Progenitor cell of endocrine pancreas (in vitro differentiated cells): ENCODE data around the gene ETHE1. TPM values are rescaled to one million over a fixed set of nuclear protein-coding genes. Genes with fewer than 3 reads are reported as not detected.

Experiments
- DNase-seq: peaks from one replicate; pipeline ENCODE4 v3.0.0; 2021; ENCODE audit warnings: low spot score; ENCODE audit not compliant: unreplicated experiment
- H3K27ac Mint-ChIP-seq: 2 replicates; pipeline ENCODE4 v1.8.0; 2021; ENCODE audit warnings: mild to moderate bottlenecking, moderate library complexity, mixed read lengths
- H3K27me3 Mint-ChIP-seq: 2 replicates; pipeline ENCODE4 v1.8.0; 2021; ENCODE audit warnings: mixed read lengths
- H3K36me3 Mint-ChIP-seq: 2 replicates; pipeline ENCODE4 v1.8.0; 2022; ENCODE audit warnings: mixed read lengths; ENCODE audit not compliant: insufficient read depth
- H3K4me1 Mint-ChIP-seq: 2 replicates; pipeline ENCODE4 v1.8.0; 2021; ENCODE audit warnings: low read depth, mixed read lengths
- H3K4me3 Mint-ChIP-seq: 2 replicates; pipeline ENCODE4 v1.8.0; 2021; ENCODE audit warnings: low read depth, mild to moderate bottlenecking, moderate library complexity, mixed read lengths
- H3K9me3 Mint-ChIP-seq: 2 replicates; pipeline ENCODE4 v1.8.0; 2021; ENCODE audit warnings: low read depth, mixed read lengths
- total RNA-seq: library from RNA; stranded (reverse); gene quantifications from 2 replicates; pipeline ENCODE4 v1.2.1, GENCODE V29; 2021
- TF ChIP-seq, protein P1 (sequence below): fragments of 200-600 bp; sonication (generic); IDR thresholded peaks from one replicate; pipeline ENCODE4 v1.5.0; 2021; ENCODE audit warnings: antibody characterized with exemption, mild to moderate bottlenecking; ENCODE audit not compliant: unreplicated experiment

Gene ETHE1
- total RNA-seq, 1 donor from 2014 or later, result 28.0 TPM

DNA sequence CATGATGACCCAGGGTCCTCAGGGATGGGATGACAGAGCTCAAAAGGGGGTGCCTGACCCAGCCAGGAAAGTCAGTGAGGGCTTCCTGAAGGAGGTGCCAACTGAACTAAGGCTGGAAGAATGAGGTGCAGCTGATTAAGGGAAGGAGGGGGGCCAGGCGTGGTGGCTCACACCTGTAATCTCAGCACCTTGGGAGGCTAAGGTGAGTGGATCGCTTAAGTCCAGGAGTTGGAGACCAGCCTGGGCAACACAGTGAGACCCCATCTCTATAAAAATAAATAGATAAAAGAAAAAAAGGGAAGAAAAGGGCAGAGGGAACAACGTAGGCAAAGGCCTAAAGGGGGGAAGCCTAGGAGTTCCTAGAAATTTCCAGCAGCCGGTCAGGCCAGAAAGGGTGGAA lies 52.5 kb downstream of the ETHE1 start:
- Mint-ChIP-seq H3K36me3 (peaks cover 5% of the 10 kb centered on the region), H3K9me3 (no peaks in the 10 kb centered on the region), H3K27me3 (peaks cover 6% of the 10 kb centered on the region), H3K4me1 (peaks cover 3% of the 10 kb centered on the region), H3K27ac (peak overlapping the region; percentile 76), H3K4me3 (peak overlapping the region; percentile 70)
- TF ChIP-seq, protein P1, sequence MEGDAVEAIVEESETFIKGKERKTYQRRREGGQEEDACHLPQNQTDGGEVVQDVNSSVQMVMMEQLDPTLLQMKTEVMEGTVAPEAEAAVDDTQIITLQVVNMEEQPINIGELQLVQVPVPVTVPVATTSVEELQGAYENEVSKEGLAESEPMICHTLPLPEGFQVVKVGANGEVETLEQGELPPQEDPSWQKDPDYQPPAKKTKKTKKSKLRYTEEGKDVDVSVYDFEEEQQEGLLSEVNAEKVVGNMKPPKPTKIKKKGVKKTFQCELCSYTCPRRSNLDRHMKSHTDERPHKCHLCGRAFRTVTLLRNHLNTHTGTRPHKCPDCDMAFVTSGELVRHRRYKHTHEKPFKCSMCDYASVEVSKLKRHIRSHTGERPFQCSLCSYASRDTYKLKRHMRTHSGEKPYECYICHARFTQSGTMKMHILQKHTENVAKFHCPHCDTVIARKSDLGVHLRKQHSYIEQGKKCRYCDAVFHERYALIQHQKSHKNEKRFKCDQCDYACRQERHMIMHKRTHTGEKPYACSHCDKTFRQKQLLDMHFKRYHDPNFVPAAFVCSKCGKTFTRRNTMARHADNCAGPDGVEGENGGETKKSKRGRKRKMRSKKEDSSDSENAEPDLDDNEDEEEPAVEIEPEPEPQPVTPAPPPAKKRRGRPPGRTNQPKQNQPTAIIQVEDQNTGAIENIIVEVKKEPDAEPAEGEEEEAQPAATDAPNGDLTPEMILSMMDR, result no peak
- no peak for DNase-seq

DNA sequence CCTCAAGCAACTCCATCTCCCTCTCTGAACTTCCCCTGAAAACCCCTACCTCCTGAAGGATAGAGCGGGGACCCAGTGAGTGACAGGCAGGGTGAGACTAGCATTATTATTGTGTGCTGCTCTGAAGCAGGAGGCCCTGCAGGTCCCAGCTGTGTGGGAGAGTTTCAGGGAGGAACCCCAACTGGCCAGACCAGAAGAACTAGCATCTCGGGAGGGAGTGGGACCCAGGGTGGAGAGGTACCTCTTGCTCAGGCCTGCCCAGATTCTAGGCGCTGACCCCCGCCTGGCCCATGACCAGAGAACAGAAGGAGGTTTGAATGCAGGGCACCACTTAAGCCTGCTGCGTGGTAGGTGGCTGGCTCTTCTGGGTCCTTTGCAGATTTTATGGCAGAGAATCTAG lies 55.9 kb downstream of the ETHE1 start:
- TF ChIP-seq, protein P1, result no peak
- H3K4me3 Mint-ChIP-seq, result no peak overlapping the region
- no peaks in the 10 kb centered on the region for H3K9me3 Mint-ChIP-seq
- DNase-seq, result no peak
- H3K4me1 Mint-ChIP-seq, result peaks cover 3% of the 10 kb centered on the region
- H3K36me3 Mint-ChIP-seq, result peaks cover 2% of the 10 kb centered on the region
- no peak overlapping the region for H3K27ac Mint-ChIP-seq
- H3K27me3 Mint-ChIP-seq, result peaks cover 19% of the 10 kb centered on the region

DNA sequence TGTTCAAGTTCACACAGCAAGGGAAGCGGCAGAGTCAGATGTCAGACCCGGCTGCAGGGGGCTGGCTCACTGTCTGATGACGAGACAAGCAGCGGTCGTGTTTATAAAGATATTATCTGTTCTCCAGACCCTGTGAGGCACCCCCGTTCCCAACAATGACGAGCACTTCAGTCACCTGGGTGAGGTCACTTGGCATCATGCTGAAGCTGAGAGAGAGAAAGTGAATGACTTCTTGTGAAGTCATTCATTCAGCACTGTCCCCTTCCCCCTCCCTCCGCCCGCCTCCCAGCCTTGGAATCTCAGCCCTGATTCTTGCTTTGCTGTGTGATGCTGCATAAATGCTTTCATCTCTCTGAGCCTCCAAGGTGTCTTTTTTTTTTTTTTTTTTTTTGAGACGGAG lies 56.7 kb downstream of the ETHE1 start:
- Mint-ChIP-seq H3K9me3 (no peaks in the 10 kb centered on the region), H3K27ac (no peak overlapping the region), H3K4me3 (no peak overlapping the region), H3K4me1 (peaks cover under 1% of the 10 kb centered on the region), H3K36me3 (peaks cover under 1% of the 10 kb centered on the region), H3K27me3 (peaks cover 26% of the 10 kb centered on the region)
- no peak for DNase-seq
- TF ChIP-seq, protein P1, result no peak

DNA sequence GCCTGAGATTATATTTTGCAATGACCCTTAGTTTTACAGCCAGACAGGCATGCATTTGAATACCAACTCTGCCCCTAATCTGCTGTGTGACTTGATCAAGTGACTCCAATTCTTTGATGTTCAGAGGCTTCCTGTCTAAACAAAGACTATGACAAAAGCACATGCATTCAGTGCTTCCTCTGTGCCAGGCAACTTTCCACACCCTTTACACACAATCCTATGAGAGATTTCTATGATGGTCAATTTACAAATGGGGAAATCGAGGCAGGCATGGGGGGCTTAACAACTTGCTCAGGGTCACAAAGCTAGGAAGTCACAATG lies 57.9 kb downstream of the ETHE1 start:
- no peak overlapping the region for H3K4me3 Mint-ChIP-seq
- H3K36me3 Mint-ChIP-seq, result no peaks in the 10 kb centered on the region
- no peak for DNase-seq
- H3K27ac Mint-ChIP-seq, result no peak overlapping the region
- TF ChIP-seq, protein P1, result no peak
- H3K27me3 Mint-ChIP-seq, result peaks cover 32% of the 10 kb centered on the region
- H3K4me1 Mint-ChIP-seq, result no peaks in the 10 kb centered on the region
- H3K9me3 Mint-ChIP-seq, result no peaks in the 10 kb centered on the region

DNA sequence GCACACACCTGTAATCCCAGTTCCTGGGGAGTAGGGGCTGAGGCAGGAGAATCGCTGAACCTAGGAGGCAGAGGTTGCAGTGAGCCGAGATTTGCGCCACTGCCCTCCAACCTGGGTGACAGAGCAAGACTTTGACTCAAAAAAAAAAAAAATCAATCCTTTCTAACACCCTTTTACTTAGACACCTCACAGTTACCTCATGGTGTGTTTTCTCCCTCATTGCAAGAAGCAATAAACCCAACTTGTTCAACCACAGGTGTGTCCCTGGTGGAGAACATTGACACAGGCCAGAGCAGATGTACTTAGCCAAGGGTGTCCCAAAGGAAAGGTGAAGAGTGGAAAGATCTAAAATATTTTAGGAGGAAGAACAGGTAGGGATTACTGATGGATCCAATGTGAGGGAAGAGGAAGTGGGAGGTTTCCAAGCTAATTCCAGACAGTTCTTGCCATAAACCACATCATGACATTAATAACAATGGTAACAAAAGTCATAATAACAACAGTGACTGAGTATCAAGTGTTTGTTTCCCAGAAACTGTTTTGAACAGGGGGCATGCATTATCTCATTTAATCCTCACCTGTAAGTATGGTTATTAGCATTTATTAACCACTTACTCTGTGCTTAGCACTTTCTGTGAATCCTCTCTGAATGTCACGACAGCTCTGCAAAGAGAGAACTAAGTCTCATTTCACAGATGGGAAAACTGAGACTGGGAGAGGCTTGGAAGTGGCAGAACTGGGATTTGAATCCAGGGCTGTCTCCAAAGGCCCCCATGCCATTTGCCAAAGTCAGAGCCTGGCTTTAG lies 58.4 kb downstream of the ETHE1 start:
- no peaks in the 10 kb centered on the region for H3K4me1 Mint-ChIP-seq
- TF ChIP-seq, protein P1, result no peak
- H3K9me3 Mint-ChIP-seq, result no peaks in the 10 kb centered on the region
- no peak for DNase-seq
- peaks cover 36% of the 10 kb centered on the region for H3K27me3 Mint-ChIP-seq
- H3K27ac Mint-ChIP-seq, result no peak overlapping the region
- H3K36me3 Mint-ChIP-seq, result peaks cover 1% of the 10 kb centered on the region
- no peak overlapping the region for H3K4me3 Mint-ChIP-seq
